HEK293 (cell line): ENCODE results near the gene DNASE2B.

Source experiments
- CTCF ChIA-PET: fragments of 350-600 bp; formaldehyde crosslinking; extraction: SDS; loops from one replicate; lab custom pipeline; 2021; ENCODE audit warnings: antibody characterized with exemption; lab: Yijun Ruan, JAX
- POLR2A ChIA-PET: fragments of 300-600 bp; formaldehyde crosslinking; extraction: SDS; loops from one replicate; lab custom pipeline; 2020; ENCODE audit warnings: antibody characterized with exemption, inconsistent platforms; lab: Yijun Ruan, JAX
- H3K27ac ChIP-seq: fragments of 200-500 bp; sonication (Bioruptor generic); 2 replicates; pipeline ENCODE4 v1.5.1; 2014; ENCODE audit warnings: low read depth, low read length, control low read depth, inconsistent platforms; ENCODE audit errors: extremely low read depth
- H3K36me3 ChIP-seq, 2 experiments: fragments of 200-500 bp in 1 of 2; sonication (Bioruptor generic) in 1 of 2; 1 replicate in 1 of 2; 2 replicates in 1 of 2; pipeline ENCODE4 v1.5.1; 2014 to 2017; ENCODE audit warnings: inconsistent platforms in 2 of 2, low read length in 2 of 2; ENCODE audit not compliant: control insufficient read depth in 2 of 2, insufficient read depth in 1 of 2
- H3K4me1 ChIP-seq: fragments of 200-500 bp; sonication (Bioruptor generic); 2 replicates; pipeline ENCODE4 v1.5.1; 2014; ENCODE audit warnings: mild to moderate bottlenecking, low read length, inconsistent platforms; ENCODE audit not compliant: control insufficient read depth, insufficient read depth
- H3K4me3 ChIP-seq: 2 replicates; pipeline ENCODE4 v1.5.1; 2011; ENCODE audit warnings: low read depth, mild to moderate bottlenecking, control low read depth, low read length, moderate library complexity
- H3K9me3 ChIP-seq: fragments of 200-500 bp; sonication (Bioruptor generic); 2 replicates; pipeline ENCODE4 v1.5.1; 2014; ENCODE audit warnings: low read depth, low read length, inconsistent platforms; ENCODE audit not compliant: control insufficient read depth, insufficient read depth
- ELK4 ChIP-seq: IDR thresholded peaks from 2 replicates; pipeline ENCODE4 v1.6.1; 2011; ENCODE audit warnings: mild to moderate bottlenecking, low read depth, low read length, borderline replicate concordance
- FEZF1 ChIP-seq: fragments of 450-650 bp; formaldehyde crosslinking; IDR thresholded peaks from 2 replicates; pipeline ENCODE4 v1.5.1; 2016; ENCODE audit warnings: missing biosample characterization, missing genetic modification characterization
- GLI4 ChIP-seq: fragments of 450-650 bp; formaldehyde crosslinking; IDR thresholded peaks from 2 replicates; pipeline ENCODE4 v1.5.1; 2016; ENCODE audit warnings: missing biosample characterization, missing genetic modification characterization
- HIC1 ChIP-seq: fragments of 450-650 bp; formaldehyde crosslinking; IDR thresholded peaks from 2 replicates; pipeline ENCODE4 v1.5.1; 2016; ENCODE audit warnings: missing biosample characterization, missing genetic modification characterization
- KLF10 ChIP-seq: fragments of 450-650 bp; IDR thresholded peaks from 2 replicates; pipeline ENCODE4 v1.5.1; 2018; ENCODE audit warnings: missing biosample characterization, mild to moderate bottlenecking, missing genetic modification characterization
- PRDM1 ChIP-seq: fragments of 450-650 bp; formaldehyde crosslinking; IDR thresholded peaks from 2 replicates; pipeline ENCODE4; 2016; ENCODE audit warnings: missing biosample characterization, missing genetic modification characterization
- SCRT1 ChIP-seq: fragments of 450-650 bp; formaldehyde crosslinking; IDR thresholded peaks from 2 replicates; pipeline ENCODE4 v1.5.1; 2016; ENCODE audit warnings: missing biosample characterization, missing genetic modification characterization, borderline replicate concordance
- ZBTB10 ChIP-seq: fragments of 450-650 bp; formaldehyde crosslinking; IDR thresholded peaks from 2 replicates; pipeline ENCODE4 v1.5.1; 2016; ENCODE audit warnings: missing biosample characterization, missing genetic modification characterization
- ZBTB20 ChIP-seq: fragments of 450-650 bp; formaldehyde crosslinking; IDR thresholded peaks from 2 replicates; pipeline ENCODE4 v1.5.1; 2016; ENCODE audit warnings: missing biosample characterization, missing genetic modification characterization
- ZNF114 ChIP-seq: fragments of 450-650 bp; formaldehyde crosslinking; IDR thresholded peaks from 2 replicates; pipeline ENCODE4 v1.5.0; 2017; ENCODE audit warnings: missing biosample characterization, missing genetic modification characterization
- ZNF146 ChIP-seq: fragments of 450-650 bp; formaldehyde crosslinking; IDR thresholded peaks from 2 replicates; pipeline ENCODE4 v1.5.1; 2016; ENCODE audit warnings: missing biosample characterization, missing genetic modification characterization
- ZNF155 ChIP-seq: fragments of 450-650 bp; formaldehyde crosslinking; IDR thresholded peaks from 2 replicates; pipeline ENCODE4 v1.5.1; 2016; ENCODE audit warnings: missing biosample characterization, missing genetic modification characterization
- ZNF157 ChIP-seq: fragments of 450-650 bp; formaldehyde crosslinking; IDR thresholded peaks from 2 replicates; pipeline ENCODE4 v1.5.1; 2016; ENCODE audit warnings: missing biosample characterization, missing genetic modification characterization
- ZNF174 ChIP-seq: fragments of 450-650 bp; formaldehyde crosslinking; IDR thresholded peaks from 2 replicates; pipeline ENCODE4 v1.5.0; 2017; ENCODE audit warnings: missing biosample characterization, mild to moderate bottlenecking, missing genetic modification characterization
- ZNF18 ChIP-seq: fragments of 450-650 bp; formaldehyde crosslinking; IDR thresholded peaks from 2 replicates; pipeline ENCODE4 v1.5.1; 2016; ENCODE audit warnings: missing biosample characterization, missing genetic modification characterization
- ZNF280C ChIP-seq: fragments of 450-650 bp; formaldehyde crosslinking; IDR thresholded peaks from 2 replicates; pipeline ENCODE4 v1.5.1; 2016; ENCODE audit warnings: missing biosample characterization, missing genetic modification characterization
- ZNF280D ChIP-seq: fragments of 450-650 bp; formaldehyde crosslinking; IDR thresholded peaks from 2 replicates; pipeline ENCODE4 v1.5.1; 2016; ENCODE audit warnings: missing biosample characterization, missing genetic modification characterization
- ZNF350 ChIP-seq: fragments of 450-650 bp; formaldehyde crosslinking; IDR thresholded peaks from 2 replicates; pipeline ENCODE4 v1.5.0; 2017; ENCODE audit warnings: missing biosample characterization, mild to moderate bottlenecking, missing genetic modification characterization
- ZNF391 ChIP-seq: fragments of 450-650 bp; formaldehyde crosslinking; IDR thresholded peaks from 2 replicates; pipeline ENCODE4 v1.5.1; 2016; ENCODE audit warnings: low read depth, missing biosample characterization, missing genetic modification characterization, borderline replicate concordance
- ZNF423 ChIP-seq: fragments of 450-650 bp; formaldehyde crosslinking; IDR thresholded peaks from 2 replicates; pipeline ENCODE4 v1.5.1; 2016; ENCODE audit warnings: missing biosample characterization, missing genetic modification characterization
- ZNF530 ChIP-seq: fragments of 450-650 bp; formaldehyde crosslinking; IDR thresholded peaks from 2 replicates; pipeline ENCODE4 v1.5.1; 2016; ENCODE audit warnings: low read depth, missing biosample characterization, missing genetic modification characterization
- ZNF704 ChIP-seq: fragments of 450-650 bp; formaldehyde crosslinking; IDR thresholded peaks from 2 replicates; pipeline ENCODE4 v1.5.1; 2016; ENCODE audit warnings: missing biosample characterization, missing genetic modification characterization

The DNASE2B gene

GRCh38 chr1:84379917-84380180 is 18.4 kb upstream of the DNASE2B start:
- H3K9me3 ChIP-seq = no peaks in the 10 kb centered on the region
- no peak overlapping the region for H3K27ac ChIP-seq
- H3K4me1 ChIP-seq = peaks cover 5% of the 10 kb centered on the region; the same call in 1 of the 2 replicates
- H3K36me3 ChIP-seq = no peaks in the 10 kb centered on the region
- no peak for TF ChIP-seq ZNF114 (tag by site-specific recombination)
- TF ChIP-seq ZNF530 = no peak
- TF ChIP-seq ZNF350 = no peak
- TF ChIP-seq SCRT1 (tag by site-specific recombination) = no peak
- POLR2A ChIA-PET = no interaction called here
- no peak overlapping the region for H3K4me3 ChIP-seq
- CTCF ChIA-PET = interaction anchor here (1.1 kb wide), 2 partner anchors 27 to 238 kb away, joined by 5 to 7 read pairs; no protein-coding TSS in a partner anchor

GRCh38 chr1:84382127-84382526 is 16.2 kb upstream of the DNASE2B start:
- H3K36me3 ChIP-seq = no peaks in the 10 kb centered on the region
- ChIA-PET POLR2A (no interaction called here), CTCF (no interaction called here)
- H3K4me1 ChIP-seq = peaks cover 3% of the 10 kb centered on the region; the same call in 1 of the 2 replicates
- H3K4me3 ChIP-seq = no peak overlapping the region
- H3K27ac ChIP-seq = no peak overlapping the region
- H3K9me3 ChIP-seq = no peaks in the 10 kb centered on the region
- no peak for TF ChIP-seq ZBTB20
- TF ChIP-seq ZNF391 (tag by site-specific recombination) = no peak
- no peak for TF ChIP-seq ZNF157 (tag by site-specific recombination)
- no peak for TF ChIP-seq ZNF146
- TF ChIP-seq FEZF1 (tag by site-specific recombination) = no peak
- TF ChIP-seq ZNF280D = no peak
- no peak for TF ChIP-seq ZNF280C (tag by site-specific recombination)
- no peak for TF ChIP-seq KLF10 (tag by site-specific recombination)
- no peak for TF ChIP-seq ELK4
- no peak for TF ChIP-seq GLI4 (tag by site-specific recombination)
- no peak for TF ChIP-seq PRDM1 (tag by site-specific recombination)
- TF ChIP-seq ZNF704 (tag by site-specific recombination) = no peak
- TF ChIP-seq ZNF423 (tag by site-specific recombination) = no peak
- TF ChIP-seq ZBTB10 (tag by site-specific recombination) = no peak
- TF ChIP-seq HIC1 (tag by site-specific recombination) = no peak
- TF ChIP-seq ZNF155 = no peak
- TF ChIP-seq ZNF174 (tag by site-specific recombination) = no peak
- TF ChIP-seq ZNF18 = no peak
